DOHH2 (cell line): ENCODE data around the gene CRYBA4.

Experiments used
- EZH2phosphoT487 ChIP-seq: fragments of 200-600 bp; sonication (generic); IDR thresholded peaks from 2 replicates; pipeline ENCODE4 v1.6.1; 2017; ENCODE audit warnings: borderline replicate concordance, mild to moderate bottlenecking, antibody characterized with exemption, low read length, moderate library complexity, mixed read lengths
- TF ChIP-seq, protein P1 (sequence below): fragments of 200-600 bp; sonication (generic); IDR thresholded peaks from one replicate; pipeline ENCODE4 v1.5.1; 2014; ENCODE audit warnings: antibody characterized with exemption, mild to moderate bottlenecking, low read depth, low read length; ENCODE audit not compliant: poor library complexity, severe bottlenecking

DNA sequence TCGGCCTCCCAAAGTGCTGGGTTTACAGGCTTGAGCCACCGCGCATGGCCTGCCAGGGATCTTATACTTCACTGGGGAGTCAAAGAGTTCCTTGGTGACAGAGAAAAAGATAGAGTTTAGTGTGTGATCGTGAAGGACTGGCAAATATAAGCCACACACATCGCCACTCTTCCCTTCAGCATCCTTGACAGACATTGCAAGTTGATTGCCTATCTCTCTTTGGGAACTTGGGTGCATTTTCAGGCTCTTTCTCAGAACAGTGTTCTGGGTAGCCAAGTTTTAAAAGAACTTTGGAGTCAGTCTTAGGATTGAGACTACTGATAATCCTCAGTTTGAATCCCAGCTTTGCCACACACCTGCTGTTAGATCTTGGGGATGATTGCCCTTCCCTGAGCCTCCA lies 55.5 kb downstream of the CRYBA4 start:
- TF ChIP-seq, protein P1, sequence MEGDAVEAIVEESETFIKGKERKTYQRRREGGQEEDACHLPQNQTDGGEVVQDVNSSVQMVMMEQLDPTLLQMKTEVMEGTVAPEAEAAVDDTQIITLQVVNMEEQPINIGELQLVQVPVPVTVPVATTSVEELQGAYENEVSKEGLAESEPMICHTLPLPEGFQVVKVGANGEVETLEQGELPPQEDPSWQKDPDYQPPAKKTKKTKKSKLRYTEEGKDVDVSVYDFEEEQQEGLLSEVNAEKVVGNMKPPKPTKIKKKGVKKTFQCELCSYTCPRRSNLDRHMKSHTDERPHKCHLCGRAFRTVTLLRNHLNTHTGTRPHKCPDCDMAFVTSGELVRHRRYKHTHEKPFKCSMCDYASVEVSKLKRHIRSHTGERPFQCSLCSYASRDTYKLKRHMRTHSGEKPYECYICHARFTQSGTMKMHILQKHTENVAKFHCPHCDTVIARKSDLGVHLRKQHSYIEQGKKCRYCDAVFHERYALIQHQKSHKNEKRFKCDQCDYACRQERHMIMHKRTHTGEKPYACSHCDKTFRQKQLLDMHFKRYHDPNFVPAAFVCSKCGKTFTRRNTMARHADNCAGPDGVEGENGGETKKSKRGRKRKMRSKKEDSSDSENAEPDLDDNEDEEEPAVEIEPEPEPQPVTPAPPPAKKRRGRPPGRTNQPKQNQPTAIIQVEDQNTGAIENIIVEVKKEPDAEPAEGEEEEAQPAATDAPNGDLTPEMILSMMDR = no peak
- no peak for TF ChIP-seq EZH2phosphoT487
